ENCODE results near the gene SLC2A9. TPM values are rescaled to one million over a fixed set of nuclear protein-coding genes. Genes with fewer than 3 reads are reported as not detected.
A peak's percentile ranks its signal among the peaks of the same experiment; 100 is the strongest.

Gene SLC2A9
- total and polyA plus RNA-seq, 2 of the 8 experiments (the other 6 are each of a cell fraction or from before 2014, with no cell fraction given), result 0.20 to 0.26 TPM

DNA sequence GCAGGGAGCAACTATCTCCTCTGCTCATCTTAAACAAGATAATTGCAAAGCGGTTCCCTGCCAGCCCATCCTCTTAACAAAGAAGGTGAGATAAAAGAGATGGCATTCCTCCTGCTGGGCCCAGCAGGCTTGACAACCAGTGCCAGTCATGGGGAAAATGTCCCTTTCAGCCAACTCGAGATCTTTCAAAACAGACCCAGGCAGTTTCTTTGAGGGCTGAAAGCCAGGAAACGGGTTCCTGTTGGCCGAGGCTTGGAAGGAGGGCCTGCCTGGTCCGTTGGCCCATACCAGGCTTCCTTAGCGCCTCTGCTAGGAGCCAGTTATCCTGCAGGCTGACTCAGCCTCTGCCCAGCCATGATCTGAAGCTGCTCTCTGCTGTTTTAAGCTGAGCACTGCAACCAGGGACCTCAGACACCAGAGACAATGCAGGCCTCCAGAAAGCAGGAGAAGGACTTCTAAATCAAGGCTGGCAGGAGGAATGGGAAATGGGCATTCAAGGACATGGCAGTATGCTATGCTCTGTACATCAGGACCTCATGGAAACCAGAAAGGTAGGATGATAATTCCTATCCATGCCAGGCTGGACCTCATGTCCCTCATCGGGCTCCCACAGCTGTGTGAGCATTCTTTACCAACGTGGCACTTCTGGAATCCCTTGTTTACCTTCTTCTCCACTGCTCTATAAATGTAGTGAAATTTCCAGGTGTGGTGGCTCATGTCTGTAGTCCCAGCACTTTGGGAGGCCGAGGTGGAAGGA, 42.4 kb upstream of the SLC2A9 start (continued):
- no peak for TF ChIP-seq RNF2 (IDR thresholded peaks at IDR 0.05; ENCODE audit: borderline replicate concordance, low read depth, low read length, missing control alignments, poor library complexity, severe bottlenecking)
- TF ChIP-seq RFX5 (IDR thresholded peaks at IDR 0.05; ENCODE audit: borderline replicate concordance, low read depth, low read length), result no peak
- no peak for TF ChIP-seq SAP30 (IDR thresholded peaks at IDR 0.05; ENCODE audit: insufficient read depth, insufficient replicate concordance, low read length)
- no peak for TF ChIP-seq POU5F1 (IDR thresholded peaks at IDR 0.05; ENCODE audit: low read depth, low read length)
- TF ChIP-seq JUND (IDR thresholded peaks at IDR 0.05; ENCODE audit: low read length), result peak; percentile 89
- no peak for TF ChIP-seq SIRT6 (IDR thresholded peaks at IDR 0.05; ENCODE audit: low read length)
- no peak for TF ChIP-seq RXRA (IDR thresholded peaks at IDR 0.05; ENCODE audit: insufficient read depth, low read depth, low read length)
- TF ChIP-seq TBP (IDR thresholded peaks at IDR 0.05; ENCODE audit: low read depth, low read length), result peak; percentile 63
- no peak for TF ChIP-seq SRF (IDR thresholded peaks at IDR 0.05; ENCODE audit: low read depth, low read length)
- no peak for TF ChIP-seq ASH2L (IDR thresholded peaks at IDR 0.05; ENCODE audit: low read length)
- TF ChIP-seq SP4 (IDR thresholded peaks at IDR 0.05; ENCODE audit: low read length), result no peak
- peak in 1 of 2 experiments; percentile 63; a peak in 1 of 3 replicates for TF ChIP-seq EP300 (IDR thresholded peaks at IDR 0.05; ENCODE audit: borderline replicate concordance in 1 of 2, low read depth in 2 of 2, low read length in 2 of 2)
- peak; percentile 83 to 87 for TF ChIP-seq RAD21 (IDR thresholded peaks at IDR 0.05 in 1 of 2, conservative IDR thresholded peaks at IDR 0.05 in 1 of 2; ENCODE audit: low read depth in 2 of 2, low read length in 2 of 2)
- no peak; the same call in 1 of the 2 replicates for TF ChIP-seq BACH1 (IDR thresholded peaks at IDR 0.05; ENCODE audit: low read length)
- no peak; the same call in 1 of the 2 replicates for TF ChIP-seq CEBPB (IDR thresholded peaks at IDR 0.05; ENCODE audit: low read depth, low read length)
- no peak for TF ChIP-seq KDM4A (IDR thresholded peaks at IDR 0.05; ENCODE audit: low read depth, low read length, severe bottlenecking)
- TF ChIP-seq TAF7 (optimal IDR thresholded peaks at IDR 0.05; ENCODE audit: borderline replicate concordance, low read depth, low read length), result peak; percentile 50
- peak; percentile 34 to 39 for TF ChIP-seq BCL11A (IDR thresholded peaks at IDR 0.05; ENCODE audit: low read depth in 2 of 2, low read length in 2 of 2)
- no peak for TF ChIP-seq GABPA (IDR thresholded peaks at IDR 0.05; ENCODE audit: borderline replicate concordance, insufficient read depth, low read length)
- 0 out of 2 replicates have a peak, but pooled peaks have one; percentile 33 for TF ChIP-seq TEAD4 (IDR thresholded peaks at IDR 0.05; ENCODE audit: low read depth, low read length)
- no peak for TF ChIP-seq USF2 (IDR thresholded peaks at IDR 0.05; ENCODE audit: low read length)
- TF ChIP-seq EZH2 (IDR thresholded peaks at IDR 0.05; ENCODE audit: low read depth, low read length, severe bottlenecking), result no peak
- no peak for TF ChIP-seq BRCA1 (IDR thresholded peaks at IDR 0.05; ENCODE audit: low read depth, low read length)
